GM12865 (cell line): ENCODE measurements around the gene TUFM.

Experiments used
- DNase-seq: peaks from one replicate; pipeline ENCODE4 v3.0.0; 2010; ENCODE audit warnings: low read depth
- H3K4me3 ChIP-seq: 2 replicates; pipeline ENCODE4 v1.5.1; 2011; ENCODE audit warnings: mild to moderate bottlenecking, low read depth, low read length, control low read depth
- TF ChIP-seq, protein P1 (sequence below): IDR thresholded peaks from 2 replicates; pipeline ENCODE4 v1.5.1; 2011; ENCODE audit warnings: low read length, control low read depth, low read depth, inconsistent platforms; ENCODE audit not compliant: insufficient read depth; ENCODE audit errors: missing control alignments

The TUFM gene

DNA sequence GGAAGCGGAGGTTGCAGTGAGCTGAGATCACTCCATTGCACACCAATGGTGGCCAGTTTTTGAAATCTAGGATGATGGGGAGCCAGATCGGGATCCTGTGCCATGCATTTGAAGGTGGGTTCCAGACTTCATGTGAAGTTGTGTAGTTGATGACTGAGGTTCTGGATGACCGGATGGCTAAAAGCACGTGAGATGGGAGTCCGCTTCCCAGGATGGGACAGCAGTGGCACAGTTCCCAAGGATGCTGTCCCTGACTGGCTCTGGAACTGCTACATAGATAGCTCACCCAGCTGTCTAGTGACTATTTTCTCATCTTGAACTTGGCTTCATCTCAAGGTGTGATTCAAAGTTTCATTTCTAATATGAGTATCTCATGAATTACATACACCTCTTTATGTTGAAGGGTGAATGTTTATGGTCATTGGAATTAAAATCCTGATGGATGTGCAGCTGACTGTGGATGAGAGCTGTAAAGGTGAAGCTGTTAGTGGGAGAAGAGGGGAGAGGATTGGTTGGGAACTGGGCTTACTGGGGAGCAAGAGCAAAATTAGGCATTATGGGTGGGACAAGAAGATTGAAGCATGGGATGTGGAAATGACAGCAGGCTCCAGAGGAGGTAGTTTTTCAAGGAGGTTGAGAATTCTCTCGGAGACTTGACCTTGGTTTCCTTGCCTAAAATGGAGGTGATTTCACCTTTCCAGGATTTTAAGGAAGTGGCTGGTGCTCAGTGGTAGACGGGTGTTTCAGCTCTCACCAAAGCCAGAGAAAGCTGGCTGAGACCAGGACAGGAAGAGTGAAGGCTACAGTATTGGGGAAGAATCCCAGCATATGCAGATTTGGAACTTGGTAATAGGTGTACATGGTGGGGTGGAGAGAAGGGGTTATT, 8.2 kb downstream of the TUFM start:
- TF ChIP-seq, protein P1, sequence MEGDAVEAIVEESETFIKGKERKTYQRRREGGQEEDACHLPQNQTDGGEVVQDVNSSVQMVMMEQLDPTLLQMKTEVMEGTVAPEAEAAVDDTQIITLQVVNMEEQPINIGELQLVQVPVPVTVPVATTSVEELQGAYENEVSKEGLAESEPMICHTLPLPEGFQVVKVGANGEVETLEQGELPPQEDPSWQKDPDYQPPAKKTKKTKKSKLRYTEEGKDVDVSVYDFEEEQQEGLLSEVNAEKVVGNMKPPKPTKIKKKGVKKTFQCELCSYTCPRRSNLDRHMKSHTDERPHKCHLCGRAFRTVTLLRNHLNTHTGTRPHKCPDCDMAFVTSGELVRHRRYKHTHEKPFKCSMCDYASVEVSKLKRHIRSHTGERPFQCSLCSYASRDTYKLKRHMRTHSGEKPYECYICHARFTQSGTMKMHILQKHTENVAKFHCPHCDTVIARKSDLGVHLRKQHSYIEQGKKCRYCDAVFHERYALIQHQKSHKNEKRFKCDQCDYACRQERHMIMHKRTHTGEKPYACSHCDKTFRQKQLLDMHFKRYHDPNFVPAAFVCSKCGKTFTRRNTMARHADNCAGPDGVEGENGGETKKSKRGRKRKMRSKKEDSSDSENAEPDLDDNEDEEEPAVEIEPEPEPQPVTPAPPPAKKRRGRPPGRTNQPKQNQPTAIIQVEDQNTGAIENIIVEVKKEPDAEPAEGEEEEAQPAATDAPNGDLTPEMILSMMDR, result no peak
- H3K4me3 ChIP-seq, result no peak overlapping the region
- no peak for DNase-seq

DNA sequence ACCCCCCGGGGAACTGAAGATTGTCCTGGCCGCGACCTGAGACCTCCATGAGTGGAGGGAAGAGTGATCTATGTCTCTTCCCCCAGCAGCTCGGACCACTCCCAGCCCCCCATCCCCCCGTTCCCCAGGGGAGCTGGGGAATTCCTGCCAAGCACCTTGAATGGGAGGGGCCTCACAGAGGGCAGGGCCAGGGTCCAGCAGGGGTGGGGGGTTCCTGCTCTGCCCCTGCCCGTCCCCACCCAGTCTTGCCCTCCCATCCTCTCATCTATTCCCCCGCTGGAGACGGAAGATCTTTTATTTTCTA, 9.4 kb downstream of the TUFM start:
- TF ChIP-seq, protein P1, result no peak
- no peak for DNase-seq
- no peak overlapping the region for H3K4me3 ChIP-seq

DNA sequence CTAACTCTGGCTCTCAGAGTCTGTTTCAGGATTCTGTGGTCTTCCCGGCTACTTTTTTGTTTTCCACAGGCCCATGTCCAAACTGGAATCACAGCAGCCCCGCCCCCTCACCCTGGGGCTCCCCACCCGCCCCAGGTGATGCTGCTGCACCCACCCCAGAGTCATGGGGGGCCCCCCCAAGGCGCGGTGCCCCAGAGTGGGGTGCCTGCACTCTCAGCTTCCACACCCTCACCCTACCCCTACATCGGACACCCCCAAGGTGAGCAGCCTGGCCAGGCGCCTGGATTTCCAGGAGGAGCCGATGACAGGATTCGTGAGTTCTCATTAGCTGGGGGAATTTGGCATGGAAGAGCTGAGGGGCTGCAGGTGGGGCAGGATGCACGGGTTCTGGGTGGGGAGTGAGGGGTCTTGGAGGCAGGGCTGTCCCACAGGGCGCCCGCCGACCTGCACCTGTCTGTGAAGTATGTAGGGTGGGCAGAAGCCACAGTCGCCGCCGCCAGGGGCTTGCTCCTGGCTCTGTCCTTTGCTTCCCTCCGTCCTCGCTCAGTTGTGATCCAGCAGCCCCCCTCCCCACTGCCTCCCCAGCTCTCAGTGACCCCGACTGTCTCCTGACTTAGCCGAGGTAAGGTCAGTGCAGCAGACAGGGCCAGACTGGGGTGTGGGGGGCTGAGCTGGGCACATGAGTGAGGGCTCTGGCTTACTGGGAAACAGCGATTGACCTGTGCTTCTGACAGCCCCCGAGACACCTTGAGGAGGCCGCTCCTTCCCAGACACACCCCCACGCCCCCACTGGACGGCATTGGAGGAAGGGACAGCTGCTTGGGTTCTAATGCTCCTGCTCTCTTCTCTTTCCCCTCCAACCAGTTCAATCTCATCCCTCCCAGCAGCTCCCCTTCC, 10.0 kb downstream of the TUFM start:
- DNase-seq, result no peak
- no peak overlapping the region for H3K4me3 ChIP-seq
- TF ChIP-seq, protein P1, result no peak

DNA sequence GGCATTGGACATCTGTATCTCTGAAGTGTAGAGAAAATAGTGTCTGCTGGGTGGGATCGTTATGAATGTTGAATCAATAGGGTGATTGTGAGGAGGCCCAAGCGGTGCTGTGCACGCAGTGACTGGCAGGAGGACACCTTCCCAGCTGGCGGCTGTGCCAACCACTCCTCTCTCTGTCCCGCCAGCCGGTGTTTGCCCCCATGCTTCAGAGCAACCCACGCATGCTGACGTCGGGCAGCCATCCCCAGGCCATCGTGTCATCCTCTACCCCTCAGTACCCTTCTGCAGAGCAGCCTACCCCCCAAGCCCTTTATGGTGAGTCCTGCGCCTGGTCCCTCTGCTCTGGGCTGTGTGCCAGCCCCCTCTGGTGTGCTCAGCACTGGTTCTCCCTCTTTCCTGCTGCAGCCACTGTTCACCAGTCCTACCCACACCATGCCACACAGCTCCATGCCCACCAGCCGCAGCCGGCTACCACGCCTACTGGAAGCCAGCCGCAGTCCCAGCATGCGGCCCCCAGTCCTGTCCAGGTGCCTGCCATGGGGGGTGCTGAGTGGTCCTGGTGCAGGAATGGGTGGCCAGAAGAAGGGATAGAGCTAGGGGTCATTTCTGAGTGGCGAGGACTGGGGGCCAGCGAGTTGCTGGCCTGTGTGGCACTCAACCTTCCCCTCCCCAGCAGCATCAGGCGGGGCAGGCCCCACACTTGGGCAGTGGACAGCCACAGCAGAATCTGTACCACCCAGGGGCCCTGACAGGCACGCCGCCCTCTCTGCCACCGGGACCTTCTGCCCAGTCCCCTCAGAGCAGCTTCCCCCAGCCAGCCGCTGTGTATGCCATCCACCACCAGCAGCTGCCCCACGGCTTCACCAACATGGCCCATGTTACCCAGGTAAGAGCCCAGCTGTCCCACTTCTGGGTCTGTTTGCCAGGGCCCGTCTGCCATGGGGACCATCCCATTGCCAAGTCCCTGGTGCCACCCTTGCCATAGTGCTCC, 11.0 kb downstream of the TUFM start:
- no peak overlapping the region for H3K4me3 ChIP-seq
- DNase-seq, result no peak
- TF ChIP-seq, protein P1, result no peak

DNA sequence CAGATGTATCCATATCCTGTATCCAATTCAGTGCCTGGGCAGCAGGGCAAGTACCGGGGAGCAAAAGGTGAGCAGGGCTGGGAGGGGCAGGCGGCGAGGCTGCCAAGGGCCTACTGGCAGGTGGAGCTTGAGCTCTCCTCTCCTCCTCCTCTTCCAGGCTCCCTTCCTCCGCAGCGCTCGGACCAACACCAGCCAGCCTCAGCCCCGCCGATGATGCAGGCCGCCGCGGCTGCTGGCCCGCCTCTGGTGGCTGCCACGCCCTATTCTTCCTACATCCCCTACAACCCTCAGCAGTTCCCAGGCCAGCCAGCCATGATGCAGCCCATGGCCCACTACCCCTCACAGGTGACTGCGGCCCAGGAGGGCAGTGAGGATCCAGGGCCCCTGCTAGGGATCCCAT, 11.8 kb downstream of the TUFM start:
- DNase-seq, result no peak
- no peak overlapping the region for H3K4me3 ChIP-seq
- TF ChIP-seq, protein P1, result no peak

DNA sequence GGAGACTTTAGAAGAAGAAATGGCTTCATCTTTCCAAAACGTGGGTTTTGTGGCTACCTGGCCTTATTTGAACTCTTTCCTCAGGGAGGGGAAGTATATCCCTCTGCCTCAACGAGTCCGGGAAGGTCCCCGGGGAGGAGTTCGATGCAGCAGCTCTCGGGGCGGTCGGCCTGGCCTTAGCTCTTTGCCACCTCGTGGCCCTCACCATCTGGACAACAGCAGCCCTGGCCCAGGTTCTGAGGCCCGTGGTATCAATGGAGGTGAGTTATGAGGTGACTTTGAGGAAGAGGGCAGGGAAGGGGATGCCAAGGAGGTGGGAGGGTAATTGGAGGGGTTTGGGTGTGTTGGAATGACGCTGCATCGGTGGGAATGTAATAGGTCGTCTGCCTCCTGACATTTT, 15.6 kb downstream of the TUFM start:
- no peak for DNase-seq
- TF ChIP-seq, protein P1, result no peak
- no peak overlapping the region for H3K4me3 ChIP-seq
